ENCODE results near the gene GPRC5B.

GRCh38 chr16:19856120-19856519, 28.5 kb downstream of the GPRC5B start:
- no peak for TF ChIP-seq CTCF (conservative IDR thresholded peaks at IDR 0.05 in 1 of 2, IDR thresholded peaks at IDR 0.05 in 1 of 2; ENCODE audit: low read depth in 1 of 2, low read length in 2 of 2)
- no peak for TF ChIP-seq EZH2 (IDR thresholded peaks at IDR 0.05; ENCODE audit: low read length, missing control alignments)
